Activated CD8-positive, alpha-beta T cell treated with anti-CD3 and anti-CD28 coated beads for 36 hours (primary cell): Measurements from ENCODE around the gene UBE2E1. TPM values are rescaled to one million over a fixed set of nuclear protein-coding genes. Genes with fewer than 3 reads are reported as not detected.

Source experiments
- ATAC-seq: fragments of 200-7000 bp; cut with Tn5 transposase; one replicate; pipeline ENCODE4 v1.10.0; 2021; ENCODE audit warnings: mild to moderate bottlenecking, moderate library complexity
- CTCF ChIA-PET: fragments of 350-600 bp; sonication (Branson Sonifier 250); formaldehyde crosslinking; loops from one replicate; lab custom pipeline; 2021; ENCODE audit warnings: antibody characterized with exemption; lab: Charles Lee
- POLR2A ChIA-PET: fragments of 350-600 bp; sonication (Branson Sonifier 250); formaldehyde crosslinking; loops from one replicate; lab custom pipeline; 2021; ENCODE audit warnings: antibody characterized with exemption; lab: Charles Lee
- DNase-seq: peaks from one replicate; pipeline ENCODE4 v3.0.0-alpha.2; 2020
- H3K27ac Mint-ChIP-seq: one replicate; pipeline ENCODE4 v1.8.0; 2021; ENCODE audit warnings: mild to moderate bottlenecking, mixed read lengths
- H3K27me3 Mint-ChIP-seq: one replicate; pipeline ENCODE4 v1.8.0; 2021; ENCODE audit warnings: mixed read lengths
- H3K36me3 Mint-ChIP-seq: one replicate; pipeline ENCODE4 v1.8.0; 2021; ENCODE audit warnings: low read depth, mixed read lengths
- H3K4me1 Mint-ChIP-seq: one replicate; pipeline ENCODE4 v1.8.0; 2021; ENCODE audit warnings: low read depth, mixed read lengths
- H3K4me3 Mint-ChIP-seq: one replicate; pipeline ENCODE4 v1.8.0; 2021; ENCODE audit warnings: mild to moderate bottlenecking, moderate library complexity, mixed read lengths
- H3K9me3 Mint-ChIP-seq: one replicate; pipeline ENCODE4 v1.8.0; 2021; ENCODE audit warnings: mixed read lengths
- CTCF ChIP-seq: fragments of 200-600 bp; IDR thresholded peaks from one replicate; pipeline ENCODE4 v1.8.0; 2022; ENCODE audit warnings: antibody characterized with exemption, mild to moderate bottlenecking
- intact Hi-C: fragments of 100-400 bp; cut with micrococcal nuclease; formaldehyde crosslinking; loops from one replicate; pipeline ENCODE4 v1.10.0; 2022
- total RNA-seq, 2 experiments: library from RNA; stranded (reverse); gene quantifications; one replicate each; pipeline ENCODE4 v1.2.3, GENCODE V29; 2021

UBE2E1 gene
- total RNA-seq, 2 experiments from 2014 or later, result 79.0 to 80.3 TPM

GRCh38 chr3:23836536-23837230 is 30.9 kb downstream of the UBE2E1 start:
- H3K9me3 Mint-ChIP-seq, result no peaks in the 10 kb centered on the region
- POLR2A ChIA-PET, result no interaction called here
- H3K36me3 Mint-ChIP-seq, result peaks cover 3% of the 10 kb centered on the region
- no peak for ATAC-seq
- DNase-seq, result no peak
- peak overlapping the region; percentile 4 for H3K27ac Mint-ChIP-seq
- TF ChIP-seq CTCF, result no peak
- H3K4me3 Mint-ChIP-seq, result no peak overlapping the region
- CTCF ChIA-PET, result interaction anchor here (1.0 to 4.4 kb wide), 2 partner anchors 27 to 52 kb away, joined by 3 to 15 read pairs; no protein-coding TSS in a partner anchor
- peaks cover 44% of the 10 kb centered on the region for H3K4me1 Mint-ChIP-seq
- H3K27me3 Mint-ChIP-seq, result no peaks in the 10 kb centered on the region
- intact Hi-C loops, result no loop called here

- Mint-ChIP-seq H3K36me3 (peaks cover 3% of the 10 kb centered on the region), H3K4me1 (peaks cover 44% of the 10 kb centered on the region), H3K27me3 (no peaks in the 10 kb centered on the region), H3K9me3 (no peaks in the 10 kb centered on the region), H3K4me3 (no peak overlapping the region), H3K27ac (no peak overlapping the region)
- intact Hi-C loops, result no loop called here
- DNase-seq, result no peak
- ChIA-PET CTCF (interaction anchor here (4.4 kb wide), 1 partner anchor 51 kb away, joined by 15 read pairs; no protein-coding TSS in a partner anchor), POLR2A (no interaction called here)
- TF ChIP-seq CTCF, result no peak
- ATAC-seq, result no peak
Observed at GRCh38 chr3:23837286-23837685, 31.5 kb downstream of the UBE2E1 start.

- DNase-seq, result no peak
- Mint-ChIP-seq H3K4me3 (no peak overlapping the region), H3K27me3 (no peaks in the 10 kb centered on the region), H3K4me1 (peaks cover 44% of the 10 kb centered on the region), H3K9me3 (no peaks in the 10 kb centered on the region), H3K36me3 (peaks cover 3% of the 10 kb centered on the region), H3K27ac (no peak overlapping the region)
- intact Hi-C loops, result no loop called here
- ChIA-PET CTCF (interaction anchor here (4.4 kb wide), 1 partner anchor 51 kb away, joined by 15 read pairs; no protein-coding TSS in a partner anchor), POLR2A (no interaction called here)
- TF ChIP-seq CTCF, result no peak
- ATAC-seq, result no peak
Observed at GRCh38 chr3:23837691-23838090, 31.9 kb downstream of the UBE2E1 start.

- no peak for TF ChIP-seq CTCF
- H3K27me3 Mint-ChIP-seq, result no peaks in the 10 kb centered on the region
- H3K36me3 Mint-ChIP-seq, result peaks cover 5% of the 10 kb centered on the region
- DNase-seq (no peak), ATAC-seq (no peak)
- H3K9me3 Mint-ChIP-seq, result no peaks in the 10 kb centered on the region
- POLR2A ChIA-PET, result interaction anchor here (0.6 to 1.1 kb wide), 3 partner anchors 9 to 156 kb away, joined by 3 to 5 read pairs (median 3); no protein-coding TSS in a partner anchor
- H3K27ac Mint-ChIP-seq, result no peak overlapping the region
- intact Hi-C loops, result no loop called here
- CTCF ChIA-PET, result interaction anchor here (0.8 kb wide), 1 partner anchor 11 kb away, joined by 4 read pairs; no protein-coding TSS in a partner anchor
- no peak overlapping the region for H3K4me3 Mint-ChIP-seq
- peaks cover 43% of the 10 kb centered on the region for H3K4me1 Mint-ChIP-seq
Observed at GRCh38 chr3:23840521-23840920, 34.8 kb downstream of the UBE2E1 start.

- POLR2A ChIA-PET, result no interaction called here
Observed at GRCh38 chr3:23843869-23844268, 38.1 kb downstream of the UBE2E1 start.

More at GRCh38 chr3:23843869-23844268, 38.1 kb downstream of the UBE2E1 start:
- TF ChIP-seq CTCF, result no peak
- Mint-ChIP-seq H3K4me1 (peaks cover 29% of the 10 kb centered on the region), H3K27ac (no peak overlapping the region), H3K27me3 (no peaks in the 10 kb centered on the region), H3K4me3 (no peak overlapping the region), H3K9me3 (peaks cover 2% of the 10 kb centered on the region), H3K36me3 (peaks cover 6% of the 10 kb centered on the region)
- intact Hi-C loops, result no loop called here
- no peak for ATAC-seq
- CTCF ChIA-PET, result interaction anchor here (1.1 kb wide), 1 partner anchor 10 kb away, joined by 3 read pairs; no protein-coding TSS in a partner anchor
- DNase-seq, result no peak
